Pancreas (tissue), 10 donors: Measurements from ENCODE around the gene TDRD7. TPM values are rescaled to one million over a fixed set of nuclear protein-coding genes. Genes with fewer than 3 reads are reported as not detected.
A peak's percentile ranks its signal among the peaks of the same experiment; 100 is the strongest.

Experiments used
- ATAC-seq, 4 donors: fragments of 200-7000 bp; cut with Tn5 transposase; one replicate each; pipeline versions ENCODE4 v1.8.0 to v1.9.1; 2020; ENCODE audit warnings: mild to moderate bottlenecking in 4 of 4, moderate library complexity in 4 of 4
- DNase-seq, 6 donors: peaks; one replicate each; pipeline ENCODE4 v3.0.0-alpha.2; 2020
- FAIRE-seq: peaks from 2 replicates; lab custom pipeline; 2012; peaks lifted over from hg19 to GRCh38; lab: Jason Lieb, UNC
- H3K27ac ChIP-seq, 4 donors: fragments of 200-600 bp; sonication (generic); 1 replicate in 3 of 4; 2 replicates in 1 of 4; pipeline versions ENCODE4 v1.5.0 to v1.8.0; 2020
- H3K27me3 ChIP-seq, 4 donors: fragments of 200-600 bp; one replicate each; pipeline ENCODE4 v1.8.0; 2021
- H3K36me3 ChIP-seq, 3 donors: fragments of 200-600 bp; sonication (generic) in 1 of 3; one replicate each; pipeline versions ENCODE4 v1.5.0 to v1.8.0; 2020 to 2021
- H3K4me1 ChIP-seq, 3 donors: fragments of 200-600 bp; one replicate each; pipeline ENCODE4 v1.8.0; 2021
- H3K4me3 ChIP-seq, 4 donors: fragments of 200-600 bp; sonication (generic) in 2 of 4; one replicate each; pipeline versions ENCODE4 v1.5.0 to v1.8.0; 2020 to 2021
- H3K9me3 ChIP-seq, 4 donors: fragments of 200-600 bp; one replicate each; pipeline ENCODE4 v1.8.0; 2021
- CTCF ChIP-seq, 4 donors: fragments of 200-600 bp; sonication (generic) in 3 of 4; IDR thresholded peaks; one replicate each; pipeline versions ENCODE4 v1.5.0 to v1.8.0; 2021; ENCODE audit warnings: antibody characterized with exemption in 4 of 4
- WGBS, 2 donors: extraction: QIAGEN DNeasy Blood & Tissue Kit; methylation state at CpG; one replicate each; pipeline ENCODE4 v1.1.7; 2013; 5-methylcytosine and 5-hydroxymethylcytosine counted together
- intact Hi-C, 3 donors: fragments of 100-400 bp; cut with DNase I; formaldehyde crosslinking; loops; one replicate each; pipeline versions ENCODE4 v1.11.1 to v1.14.2; 2022
- polyA plus RNA-seq, 2 donors: library from polyadenylated mRNA; stranded (reverse); fragments of 200-250 nt; gene quantifications; one replicate each; pipeline ENCODE4 v1.2.3, GENCODE V29; 2013
- total RNA-seq, 6 donors: library from RNA; stranded (reverse); fragmentation: NEBNext Ultra II Directional in 4 of 6; extraction: Animal tissue kit (Norgen Biotek cat#: 25700) in 4 of 6; gene quantifications; one replicate each; pipeline versions ENCODE4 v1.2.1 to v1.2.4, GENCODE V29; 2021 to 2023
- donor health status: healthy with polysubstance abuse.
- donor health status: DM: no; HTN: no; CAD: no; lungs with moderate emphysema.
- donor health status: DM: no; HTN: no; CAD: no.
- donor health status: control.
- donor health status: control.
- donor health status: Bipolar disorder and iron deficiency.
- donor health status: DM: yes; HTN: yes; CAD: no.
- donor health status: DM: no; HTN: no; CAD: no.
- donor health status: DM: no; HTN: no; CAD: no.
- donor health status: DM: yes; HTN: yes; CAD: no.

The TDRD7 gene
- total and polyA plus RNA-seq, 8 donors: 3.4 to 9.5 (median 4.7) TPM

- FAIRE-seq: no peak
- WGBS, 2 donors: 35 to 37% methylated on average over 3 of the region's 3 CpGs
- no peak for DNase-seq
- Histone ChIP-seq H3K4me1 (peaks cover 0 to 8% (median 7%) of the 10 kb centered on the region in 3 donors), H3K27me3 (no peaks in the 10 kb centered on the region), H3K27ac (no peak overlapping the region), H3K36me3 (no peaks in the 10 kb centered on the region), H3K4me3 (no peak overlapping the region), H3K9me3 (no peaks in the 10 kb centered on the region)
- intact Hi-C loops: loop anchor here in 1 of 3 donors (10.0 kb wide), 1 partner anchor 552 kb away; the partner anchor contains the start of gene ZNF782
- ATAC-seq: peak in 2 of 4 donors; percentile 20 to 33
- no peak for TF ChIP-seq CTCF (IDR thresholded peaks at IDR 0.05)
These were observed 5.2 kb upstream of the TDRD7 start for GRCh38 chr9:97406620-97407177.

- no peaks in the 10 kb centered on the region for H3K9me3 ChIP-seq
- no peak overlapping the region for H3K27ac ChIP-seq
- no peaks in the 10 kb centered on the region for H3K27me3 ChIP-seq
- no peaks in the 10 kb centered on the region for H3K36me3 ChIP-seq
- intact Hi-C loops: loop anchor here in 1 of 3 donors (10.0 kb wide), 1 partner anchor 554 kb away; the partner anchor contains the start of gene ZNF782
- no peak for DNase-seq
- TF ChIP-seq CTCF (IDR thresholded peaks at IDR 0.05): no peak
- peaks cover 0 to 15% (median 10%) of the 10 kb centered on the region in 3 donors for H3K4me1 ChIP-seq
- FAIRE-seq: no peak
- no peak overlapping the region for H3K4me3 ChIP-seq
- 86 to 91% methylated on average over 4 of the region's 4 CpGs for WGBS, 2 donors
- no peak for ATAC-seq
These were observed 3.3 kb upstream of the TDRD7 start for GRCh38 chr9:97408562-97408961.

GRCh38 chr9:97411440-97411788 is 482 bp upstream of the TDRD7 start:
- DNase-seq (no peak), ATAC-seq (peak in 1 of 4 donors; percentile 5), FAIRE-seq (no peak)
- Histone ChIP-seq H3K36me3 (no peaks in the 10 kb centered on the region), H3K4me1 (peaks cover 9 to 25% (median 11%) of the 10 kb centered on the region in 3 donors), H3K4me3 (peak overlapping the region; percentile 88 to 100 (median 98)), H3K9me3 (no peaks in the 10 kb centered on the region), H3K27me3 (no peaks in the 10 kb centered on the region), H3K27ac (peak overlapping the region in 3 of 4 donors; percentile 76 to 81 (median 81))
- 11 to 15% methylated on average over 3 of the region's 3 CpGs for WGBS, 2 donors
- TF ChIP-seq CTCF (IDR thresholded peaks at IDR 0.05): no peak
- intact Hi-C loops: no loop called here

- DNase-seq: no peak
- Histone ChIP-seq H3K27ac (peak overlapping the region; percentile 61 to 81 (median 78)), H3K36me3 (no peaks in the 10 kb centered on the region), H3K9me3 (no peaks in the 10 kb centered on the region), H3K4me3 (peak overlapping the region; percentile 88 to 100 (median 98)), H3K4me1 (peaks cover 5 to 19% (median 9%) of the 10 kb centered on the region in 3 donors), H3K27me3 (no peaks in the 10 kb centered on the region)
- no peak for FAIRE-seq
- ATAC-seq: peak in 2 of 4 donors; percentile 16 to 24
- WGBS, 2 donors: 3 to 5% methylated on average over 16 of the region's 16 CpGs
- intact Hi-C loops: no loop called here
- TF ChIP-seq CTCF (IDR thresholded peaks at IDR 0.05): no peak
These were observed 910 bp downstream of the TDRD7 start for GRCh38 chr9:97412626-97413385.
